Inflammatory macrophage (primary cell): Measurements from ENCODE around the gene SRPX.
A peak's percentile ranks its signal among the peaks of the same experiment; 100 is the strongest.

ENCODE experiments used
- DNase-seq, 2 donors: peaks; one replicate each; pipeline ENCODE4 v3.0.0-alpha.2; 2020 to 2022

SRPX gene

GRCh38 chrX:38138157-38138891 is 82.3 kb downstream of the SRPX start:
- DNase-seq: no peak

DNA sequence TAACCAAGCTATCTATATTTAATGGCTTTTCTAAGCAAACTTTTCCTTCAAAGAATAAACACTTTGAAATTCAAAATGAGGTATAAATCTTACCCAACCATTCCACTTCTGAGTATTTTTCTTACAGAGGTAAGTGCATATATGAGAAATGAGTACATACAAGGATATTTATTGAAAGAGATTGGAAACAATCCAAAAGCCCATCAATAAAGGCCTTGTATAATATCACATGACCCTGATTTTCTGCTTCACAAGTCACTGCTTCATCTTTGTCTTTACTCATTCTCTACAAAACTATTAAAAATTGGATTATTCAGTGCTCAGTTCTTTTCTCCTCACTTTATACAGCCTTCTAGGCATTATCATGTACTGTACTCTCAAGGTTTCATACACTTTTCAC is 91.3 kb downstream of the SRPX start:
- no peak for DNase-seq

DNA sequence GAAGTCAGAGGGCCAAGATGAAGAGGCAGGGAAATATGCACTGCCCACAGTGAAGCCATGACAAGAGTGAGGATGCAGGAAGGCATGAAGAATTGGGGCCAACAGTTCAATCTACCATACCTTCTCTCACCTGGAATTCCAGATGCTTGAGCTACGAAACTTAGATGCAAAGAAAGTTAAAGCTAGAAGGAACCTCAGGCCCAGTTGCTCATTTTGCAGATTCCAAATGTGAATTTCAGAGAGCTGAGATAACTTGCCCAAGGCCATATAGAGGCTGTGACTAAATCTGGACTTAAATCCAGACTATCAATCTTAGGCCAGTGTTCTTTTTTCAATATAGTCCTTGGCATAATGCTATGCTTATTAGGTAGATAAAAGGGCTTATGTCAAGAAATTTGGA is 92.7 kb downstream of the SRPX start:
- no peak for DNase-seq

DNA sequence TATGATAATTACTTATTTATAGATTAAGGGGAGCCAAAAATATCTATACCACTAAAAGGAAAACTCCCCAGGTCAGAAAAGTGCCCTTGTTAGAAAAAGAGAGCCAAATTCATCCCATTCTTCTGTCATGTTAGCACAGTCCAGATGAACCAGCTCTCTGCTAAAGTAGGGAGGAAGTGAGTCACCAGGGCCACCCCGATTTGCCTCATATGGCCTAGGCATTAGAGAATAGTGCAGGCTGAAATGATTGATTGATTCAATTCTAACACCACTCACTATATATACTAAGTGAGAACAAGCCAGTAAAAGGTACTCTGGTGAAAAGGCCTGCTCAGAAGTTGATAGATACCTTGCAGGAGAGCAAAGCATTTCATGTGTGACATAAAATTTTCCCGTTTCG is 94.5 kb downstream of the SRPX start:
- no peak for DNase-seq

DNA sequence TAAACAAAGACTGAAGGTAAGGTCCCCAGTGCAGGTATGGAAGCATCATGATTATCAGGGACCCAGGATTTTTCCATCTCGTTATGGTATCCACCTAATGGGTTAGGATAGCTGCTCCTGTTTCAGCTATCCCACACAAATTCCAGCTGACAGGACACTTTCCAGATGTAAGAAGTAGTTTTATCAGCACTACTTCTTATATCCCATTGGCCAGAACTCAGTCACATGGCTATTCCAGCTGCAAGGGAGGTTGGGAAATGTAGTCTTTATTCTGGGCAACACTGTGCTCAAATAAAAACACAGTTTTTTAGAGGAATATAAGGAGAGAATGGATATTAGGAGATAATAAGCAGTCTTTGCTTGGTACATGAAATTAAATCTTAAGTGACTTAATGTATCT is 96.7 kb downstream of the SRPX start:
- no peak for DNase-seq

- DNase-seq: no peak
Measured at GRCh38 chrX:38117485-38117884, 103.2 kb downstream of the SRPX start.

GRCh38 chrX:38116706-38117105 is 104.0 kb downstream of the SRPX start:
- DNase-seq: no peak

DNA sequence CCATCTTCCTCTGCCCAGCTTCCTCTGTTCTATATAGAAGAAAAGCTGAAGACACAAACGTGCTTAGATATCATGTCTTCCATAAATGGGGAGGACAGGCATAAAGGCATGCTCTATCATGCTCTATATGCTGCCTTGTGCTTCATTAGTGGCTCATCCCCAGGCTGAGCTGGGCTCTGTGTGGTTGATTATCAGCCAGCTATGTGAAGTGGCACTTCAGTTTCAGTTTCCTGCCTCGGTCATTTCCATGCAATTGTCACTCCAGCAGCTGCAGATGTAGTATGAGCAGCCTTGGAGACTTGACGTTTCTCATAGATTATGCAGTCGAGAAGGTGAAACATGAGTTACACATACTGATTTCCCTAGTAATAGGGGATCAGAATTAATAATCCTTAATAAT is 108.1 kb downstream of the SRPX start:
- DNase-seq: no peak

GRCh38 chrX:38111196-38111595 is 109.5 kb downstream of the SRPX start:
- no peak for DNase-seq

DNA sequence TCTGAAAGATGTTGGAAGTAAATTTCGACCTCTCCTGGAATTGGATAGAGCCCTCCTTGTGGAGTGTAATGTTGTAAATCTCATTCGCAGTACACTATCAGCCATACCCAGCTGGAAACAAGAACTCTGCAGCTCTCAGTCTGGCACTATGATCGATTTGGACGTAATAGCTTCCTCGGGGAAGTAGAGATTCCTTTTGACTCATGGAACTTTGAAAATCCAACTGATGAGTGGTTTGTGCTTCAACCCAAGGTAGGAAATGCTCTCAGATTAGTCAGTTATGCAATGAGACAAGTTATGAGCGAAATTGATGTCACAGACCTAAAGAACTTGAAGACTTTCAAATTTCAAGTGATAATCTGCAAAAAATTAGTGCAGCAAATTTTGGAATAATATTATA is 110.4 kb downstream of the SRPX start:
- no peak for DNase-seq

GRCh38 chrX:38109042-38109898 is 111.4 kb downstream of the SRPX start:
- peak in 1 of 2 donors; percentile 3 for DNase-seq

- DNase-seq: no peak
Measured at GRCh38 chrX:38108364-38108763, 112.3 kb downstream of the SRPX start.

DNA sequence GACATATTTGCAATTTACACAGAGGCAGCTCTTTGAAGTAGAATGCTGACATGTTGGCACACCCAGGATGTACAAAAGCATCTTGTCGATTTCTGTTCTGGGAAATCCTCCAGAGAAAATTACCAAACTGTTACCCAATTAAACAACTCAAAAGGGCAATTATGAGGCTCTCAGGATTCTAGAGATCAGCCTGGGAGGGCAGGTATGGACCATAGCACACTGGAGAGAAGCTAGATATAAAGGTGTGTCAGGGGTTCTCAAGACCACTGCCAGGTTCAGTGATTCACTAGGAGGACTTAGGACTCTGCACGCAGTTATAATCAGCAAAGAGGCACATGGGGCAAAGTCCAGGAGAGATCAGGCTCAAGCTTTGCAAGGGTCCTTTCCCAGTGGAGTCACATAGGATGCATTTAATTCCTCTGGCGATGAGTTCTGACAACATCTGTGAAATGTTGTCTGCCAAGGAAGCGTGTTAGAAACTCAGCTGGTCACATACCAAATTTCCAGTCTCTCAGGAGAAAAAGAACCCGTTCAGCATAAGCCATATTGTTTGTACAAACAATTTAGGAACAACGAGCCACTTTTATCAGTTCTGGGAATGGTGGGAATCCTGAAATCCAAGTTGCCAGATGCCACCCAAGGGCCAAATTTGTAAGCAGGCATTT is 113.5 kb downstream of the SRPX start:
- no peak for DNase-seq

DNA sequence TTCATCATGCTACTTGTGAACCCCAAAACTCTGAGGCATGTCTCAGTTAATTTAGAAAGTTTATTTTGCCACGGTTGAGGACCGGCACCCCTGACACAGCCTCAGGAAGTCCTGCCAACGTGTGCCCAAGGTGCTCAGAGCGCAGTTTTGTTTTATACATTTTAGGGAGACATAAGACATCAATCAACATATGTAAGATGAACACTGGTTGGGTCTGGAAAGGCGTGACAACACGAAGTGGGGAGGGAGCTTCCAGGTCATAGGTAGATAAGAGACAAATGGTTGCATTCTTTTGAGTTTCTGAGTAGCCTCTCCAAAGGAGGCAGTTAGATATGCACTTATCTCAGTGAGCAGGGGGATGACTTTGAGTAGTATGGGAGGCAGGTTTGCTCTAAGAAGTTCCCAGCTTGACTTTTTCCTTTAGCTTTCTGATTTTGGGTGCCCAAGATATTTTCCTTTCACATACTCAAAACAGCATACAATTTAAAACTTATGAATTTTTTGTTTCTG is 115.4 kb downstream of the SRPX start:
- DNase-seq: no peak

DNA sequence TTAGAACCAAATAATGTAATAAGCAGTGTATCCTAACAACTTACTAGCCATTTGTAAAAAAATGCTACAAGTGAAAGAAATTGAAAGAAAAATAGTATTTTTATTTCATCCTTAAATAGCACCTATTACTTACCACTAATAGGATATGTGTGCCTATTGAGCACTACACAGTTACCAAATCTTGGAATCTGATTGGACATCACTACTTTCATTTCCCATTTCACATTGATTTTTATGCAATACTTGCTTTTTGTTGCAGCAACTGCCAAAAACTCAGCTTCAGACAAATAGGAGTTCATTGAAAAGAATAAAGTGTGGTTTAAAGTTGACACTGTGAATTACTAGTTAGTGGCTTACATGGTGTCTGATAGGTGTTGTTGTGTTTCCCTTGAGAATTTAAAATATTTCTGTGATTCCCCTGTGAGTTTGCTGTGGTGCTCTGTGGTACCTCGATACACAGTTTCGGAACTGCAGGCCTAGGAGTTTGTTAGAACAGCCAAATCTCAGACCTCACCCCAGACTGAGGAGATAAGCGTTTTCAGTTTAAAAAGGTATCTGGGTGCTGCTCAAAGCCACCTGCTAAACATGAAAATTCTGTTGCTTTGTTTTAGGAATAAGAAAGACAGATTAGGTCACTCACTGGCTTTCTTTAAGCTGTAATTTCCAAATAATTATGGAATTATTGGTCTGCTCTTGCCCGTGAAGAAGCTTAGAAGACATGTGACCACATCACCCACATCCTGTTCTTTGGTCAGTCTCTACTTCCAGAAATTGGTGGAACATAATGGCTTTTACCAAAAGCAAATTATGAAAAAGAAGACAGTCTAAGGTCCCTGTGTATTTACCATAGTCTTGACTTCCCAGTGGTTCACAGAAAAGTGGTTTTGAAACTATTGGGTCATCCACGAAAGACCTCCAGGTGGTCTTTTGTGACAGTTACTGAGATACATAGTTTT is 116.5 kb downstream of the SRPX start:
- no peak for DNase-seq

GRCh38 chrX:38102875-38103274 is 117.8 kb downstream of the SRPX start:
- no peak for DNase-seq

DNA sequence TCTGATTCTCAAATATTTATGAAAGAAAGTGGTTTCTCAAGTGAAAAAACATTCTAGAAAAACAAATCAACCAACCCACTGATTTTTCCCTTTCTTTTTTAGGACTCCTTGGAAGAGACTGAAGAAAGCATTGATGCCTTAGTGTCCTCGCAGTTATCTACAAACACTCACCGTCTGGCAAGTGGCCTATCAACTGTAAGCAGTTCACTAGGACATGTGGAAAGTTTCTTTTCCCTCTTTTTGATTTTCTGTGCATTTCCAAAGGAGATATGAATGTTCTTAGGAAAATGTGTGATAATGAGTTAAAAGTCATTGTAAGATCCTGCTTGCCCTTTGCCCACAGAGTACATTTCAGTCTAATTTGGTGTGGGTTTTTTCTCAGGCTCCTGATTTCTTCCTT is 118.4 kb downstream of the SRPX start:
- no peak for DNase-seq

DNA sequence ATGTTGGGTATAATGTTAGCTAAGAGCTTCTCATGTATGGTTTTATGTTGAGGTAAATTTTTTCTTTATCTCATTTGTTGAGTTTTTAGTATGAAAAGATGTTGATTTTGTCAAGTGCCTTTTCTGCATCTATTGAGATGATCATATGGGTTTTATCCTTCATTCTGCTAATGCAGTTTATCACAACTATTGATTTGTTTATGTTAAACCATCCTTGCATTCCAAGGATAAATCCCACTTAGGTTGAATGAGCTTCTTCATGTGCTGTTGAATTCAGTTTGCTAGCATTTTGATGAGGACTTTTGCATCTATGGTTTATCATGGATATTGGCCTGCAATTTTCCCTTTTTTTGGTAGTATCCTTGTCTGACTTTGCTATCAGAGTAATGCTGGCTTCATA is 121.0 kb downstream of the SRPX start:
- DNase-seq: no peak
